HFFc6 (cell line): ENCODE results near the gene NFASC. TPM values are rescaled to one million over a fixed set of nuclear protein-coding genes. Genes with fewer than 3 reads are reported as not detected.

ENCODE experiments used
- DNase-seq: peaks from one replicate; pipeline ENCODE4 v3.0.0-alpha.2; 2018
- H3K27ac Mint-ChIP-seq: 2 replicates; pipeline ENCODE4 v1.8.0; 2020; ENCODE audit warnings: mild to moderate bottlenecking, mixed read lengths
- H3K27me3 Mint-ChIP-seq: 2 replicates; pipeline ENCODE4 v1.8.0; 2021; ENCODE audit warnings: mild to moderate bottlenecking, moderate library complexity, mixed read lengths; ENCODE audit not compliant: insufficient read depth
- H3K36me3 Mint-ChIP-seq: 2 replicates; pipeline ENCODE4 v1.8.0; 2021; ENCODE audit warnings: low read depth, mixed read lengths
- H3K4me1 Mint-ChIP-seq: 2 replicates; pipeline ENCODE4 v1.8.0; 2020; ENCODE audit warnings: low read depth, mixed read lengths
- H3K4me3 Mint-ChIP-seq: 2 replicates; pipeline ENCODE4 v1.8.0; 2020; ENCODE audit warnings: mild to moderate bottlenecking, moderate library complexity, mixed read lengths
- H3K9me3 Mint-ChIP-seq: 2 replicates; pipeline ENCODE4 v1.8.0; 2020; ENCODE audit warnings: mild to moderate bottlenecking, mixed read lengths
- total RNA-seq, 6 experiments: library from RNA; stranded (reverse); fragmentation: NEBNext Ultra II Directional; extraction: Animal tissue kit (Norgen Biotek cat#: 25700); gene quantifications; 2 replicates in 1 of 6; 3 replicates in 5 of 6; pipeline ENCODE4 v1.2.3, GENCODE V29; 2021
- TF ChIP-seq, protein P1 (sequence below): fragments of 200-600 bp; sonication (generic); IDR thresholded peaks from 2 replicates; pipeline ENCODE4 v1.5.0; 2021; ENCODE audit warnings: antibody characterized with exemption, mild to moderate bottlenecking

Gene NFASC
- total RNA-seq, 6 experiments from 2014 or later, result 4.7 to 11.7 (median 9.9) TPM

DNA sequence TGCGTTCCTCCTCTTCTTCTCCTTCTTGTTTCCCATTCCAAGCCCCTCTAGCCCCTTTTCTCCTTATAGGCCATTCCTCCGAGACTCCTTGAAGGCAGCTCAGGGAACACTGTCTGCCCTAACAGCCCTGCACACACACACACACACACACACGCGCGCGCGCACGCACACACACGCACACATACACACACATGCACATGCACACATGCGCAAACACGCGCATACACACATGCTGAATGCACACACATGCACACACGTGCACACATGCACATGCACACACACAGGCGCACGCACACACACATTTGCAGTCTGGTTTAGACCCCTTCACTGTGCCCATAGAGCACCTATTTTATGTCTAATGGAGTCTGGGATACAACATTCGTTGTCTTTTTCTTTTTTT lies 154.6 kb downstream of the NFASC start:
- TF ChIP-seq, protein P1, sequence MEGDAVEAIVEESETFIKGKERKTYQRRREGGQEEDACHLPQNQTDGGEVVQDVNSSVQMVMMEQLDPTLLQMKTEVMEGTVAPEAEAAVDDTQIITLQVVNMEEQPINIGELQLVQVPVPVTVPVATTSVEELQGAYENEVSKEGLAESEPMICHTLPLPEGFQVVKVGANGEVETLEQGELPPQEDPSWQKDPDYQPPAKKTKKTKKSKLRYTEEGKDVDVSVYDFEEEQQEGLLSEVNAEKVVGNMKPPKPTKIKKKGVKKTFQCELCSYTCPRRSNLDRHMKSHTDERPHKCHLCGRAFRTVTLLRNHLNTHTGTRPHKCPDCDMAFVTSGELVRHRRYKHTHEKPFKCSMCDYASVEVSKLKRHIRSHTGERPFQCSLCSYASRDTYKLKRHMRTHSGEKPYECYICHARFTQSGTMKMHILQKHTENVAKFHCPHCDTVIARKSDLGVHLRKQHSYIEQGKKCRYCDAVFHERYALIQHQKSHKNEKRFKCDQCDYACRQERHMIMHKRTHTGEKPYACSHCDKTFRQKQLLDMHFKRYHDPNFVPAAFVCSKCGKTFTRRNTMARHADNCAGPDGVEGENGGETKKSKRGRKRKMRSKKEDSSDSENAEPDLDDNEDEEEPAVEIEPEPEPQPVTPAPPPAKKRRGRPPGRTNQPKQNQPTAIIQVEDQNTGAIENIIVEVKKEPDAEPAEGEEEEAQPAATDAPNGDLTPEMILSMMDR, result no peak
- no peaks in the 10 kb centered on the region for H3K4me1 Mint-ChIP-seq
- peaks cover 59% of the 10 kb centered on the region for H3K27me3 Mint-ChIP-seq

DNA sequence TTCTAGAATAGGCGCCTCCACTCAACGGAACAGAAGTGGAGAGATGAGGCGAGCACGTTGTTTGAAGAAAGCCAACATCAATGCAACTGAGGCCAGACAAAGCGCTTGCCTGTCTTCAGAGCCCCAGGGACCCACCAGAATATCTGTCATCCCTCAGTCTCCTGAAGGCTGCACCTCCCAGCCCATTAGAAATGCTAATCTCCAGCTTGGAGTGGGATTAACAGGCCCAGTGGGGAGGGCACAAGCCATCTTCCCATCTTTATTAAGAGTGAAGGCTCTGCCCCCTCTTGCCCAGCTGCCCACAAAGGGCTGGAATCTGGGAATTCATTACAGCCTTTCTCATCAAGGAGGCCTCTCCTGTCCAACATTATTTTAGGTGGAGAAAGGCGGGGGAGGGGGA lies 155.5 kb downstream of the NFASC start:
- Mint-ChIP-seq H3K36me3 (no peaks in the 10 kb centered on the region), H3K4me3 (no peak overlapping the region), H3K27me3 (peaks cover 64% of the 10 kb centered on the region), H3K9me3 (no peaks in the 10 kb centered on the region), H3K4me1 (no peaks in the 10 kb centered on the region), H3K27ac (no peak overlapping the region)
- DNase-seq, result no peak
- TF ChIP-seq, protein P1, result no peak

More for the DNA sequence above, 154.6 kb downstream of the NFASC start:
- no peaks in the 10 kb centered on the region for H3K36me3 Mint-ChIP-seq
- H3K9me3 Mint-ChIP-seq, result no peaks in the 10 kb centered on the region
- H3K4me3 Mint-ChIP-seq, result no peak overlapping the region
- no peak overlapping the region for H3K27ac Mint-ChIP-seq
- DNase-seq, result no peak

DNA sequence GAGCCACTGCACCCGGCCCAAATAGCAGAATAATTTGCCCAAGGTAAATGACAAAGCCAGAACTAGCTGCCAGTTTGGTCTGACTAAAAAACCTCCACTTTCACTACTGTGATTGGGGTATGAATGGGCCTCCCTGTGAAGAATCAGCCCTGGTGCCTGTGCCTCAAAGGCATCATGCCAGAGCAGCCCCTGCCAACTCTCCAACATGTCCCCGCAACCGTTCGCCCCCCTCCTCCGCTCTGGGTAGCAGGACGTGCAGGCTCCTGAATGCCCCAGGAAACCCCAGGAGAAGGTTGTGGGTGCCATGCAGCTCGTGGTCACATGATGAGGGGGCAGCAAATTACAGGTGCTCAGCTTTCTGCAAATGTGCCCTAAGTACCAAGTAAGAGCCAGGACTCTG lies 157.7 kb downstream of the NFASC start:
- no peak for DNase-seq
- Mint-ChIP-seq H3K36me3 (no peaks in the 10 kb centered on the region), H3K4me3 (no peak overlapping the region), H3K27ac (no peak overlapping the region), H3K9me3 (no peaks in the 10 kb centered on the region), H3K27me3 (peaks cover 60% of the 10 kb centered on the region), H3K4me1 (no peaks in the 10 kb centered on the region)
- TF ChIP-seq, protein P1, result no peak

DNA sequence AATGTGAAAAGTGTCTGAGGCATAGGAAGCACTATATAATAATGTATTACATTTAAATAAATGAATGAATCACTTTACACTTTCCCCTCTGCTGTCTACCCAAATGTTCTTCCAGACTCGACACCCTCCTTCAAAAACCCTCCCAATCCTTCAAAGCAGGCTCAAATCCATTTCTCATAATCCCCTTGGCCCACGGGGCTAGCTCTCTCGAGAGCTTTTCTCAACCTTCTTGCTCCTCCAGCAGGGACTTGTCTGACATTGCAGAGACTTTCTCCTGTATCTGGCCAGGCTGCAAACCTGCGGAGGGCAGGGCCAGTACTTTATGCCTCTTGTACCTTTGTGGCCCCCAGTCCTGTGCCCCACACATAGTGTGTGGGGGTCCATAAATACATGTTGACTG lies 158.3 kb downstream of the NFASC start:
- DNase-seq, result no peak
- Mint-ChIP-seq H3K27ac (no peak overlapping the region), H3K9me3 (no peaks in the 10 kb centered on the region), H3K27me3 (peaks cover 60% of the 10 kb centered on the region), H3K4me3 (no peak overlapping the region), H3K4me1 (no peaks in the 10 kb centered on the region), H3K36me3 (no peaks in the 10 kb centered on the region)
- TF ChIP-seq, protein P1, result no peak

DNA sequence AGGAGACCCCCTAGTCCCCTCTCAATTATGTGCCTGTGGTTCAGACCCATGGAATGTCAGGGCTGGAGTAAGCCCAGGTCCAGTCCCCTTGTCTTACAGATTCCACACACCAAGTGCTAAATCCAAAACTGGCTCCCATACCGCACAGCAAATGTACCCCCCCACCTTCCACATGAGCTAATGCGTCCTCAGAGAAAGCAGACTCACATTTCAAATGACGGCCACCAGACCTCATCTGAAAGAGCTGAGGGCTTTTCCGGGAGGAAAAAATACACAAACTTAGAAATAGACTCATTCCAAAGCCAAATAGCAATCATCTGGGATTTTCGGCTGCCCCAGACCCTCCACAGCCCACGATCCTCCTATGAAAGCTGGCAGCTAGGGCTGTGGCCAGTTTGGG lies 159.6 kb downstream of the NFASC start:
- TF ChIP-seq, protein P1, result no peak
- Mint-ChIP-seq H3K4me3 (no peak overlapping the region), H3K9me3 (no peaks in the 10 kb centered on the region), H3K4me1 (no peaks in the 10 kb centered on the region), H3K27ac (no peak overlapping the region), H3K27me3 (peaks cover 57% of the 10 kb centered on the region), H3K36me3 (no peaks in the 10 kb centered on the region)
- DNase-seq, result no peak

DNA sequence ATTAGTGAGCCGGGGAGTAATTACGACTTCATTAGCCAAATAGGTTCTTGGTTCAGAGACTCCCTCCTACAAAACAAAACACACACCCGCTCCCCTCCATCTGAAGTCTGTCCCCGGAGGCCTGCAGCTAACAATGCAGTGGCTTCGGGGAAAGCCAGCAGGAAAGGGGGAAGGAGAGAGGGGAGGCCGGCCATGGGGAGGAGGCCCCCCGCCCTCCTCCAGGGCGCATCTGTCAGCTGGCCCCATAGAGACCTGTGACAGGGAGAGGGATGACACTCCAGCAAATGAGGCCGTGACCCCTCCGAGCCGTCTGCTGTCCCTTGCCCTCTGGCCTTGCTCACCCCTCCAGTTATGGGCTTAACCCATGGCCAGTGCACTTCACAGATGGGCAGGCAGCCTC lies 160.2 kb downstream of the NFASC start:
- no peak overlapping the region for H3K27ac Mint-ChIP-seq
- no peak for DNase-seq
- H3K9me3 Mint-ChIP-seq, result no peaks in the 10 kb centered on the region
- no peaks in the 10 kb centered on the region for H3K4me1 Mint-ChIP-seq
- H3K27me3 Mint-ChIP-seq, result peaks cover 61% of the 10 kb centered on the region
- TF ChIP-seq, protein P1, result no peak
- no peak overlapping the region for H3K4me3 Mint-ChIP-seq
- no peaks in the 10 kb centered on the region for H3K36me3 Mint-ChIP-seq
